ENCODE results near the gene LBR. TPM values are rescaled to one million over a fixed set of nuclear protein-coding genes. Genes with fewer than 3 reads are reported as not detected.

Gene LBR
- total RNA-seq, 4 donors from 2014 or later: 82.3 to 157 (median 85.1) TPM

DNA sequence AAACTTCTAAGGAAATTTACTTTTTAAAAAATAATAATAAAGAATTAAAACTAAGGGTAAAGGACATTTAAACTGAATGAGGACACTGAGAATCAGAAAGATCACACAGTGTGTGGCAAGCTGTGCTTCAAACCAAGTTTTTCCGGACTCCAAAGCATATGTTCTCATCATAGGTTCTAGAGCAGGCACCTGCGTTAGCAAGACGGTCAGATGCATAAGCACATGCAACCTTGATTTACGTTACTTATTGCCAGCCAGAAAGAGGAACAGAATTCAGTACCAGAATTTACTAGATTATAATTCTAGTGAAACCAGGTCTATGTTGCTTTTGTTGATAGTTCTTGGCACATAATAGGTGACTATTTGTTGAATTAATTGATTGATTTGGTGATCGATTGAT, 6.2 kb upstream of the LBR start:
- no peak for DNase-seq (ENCODE audit: extremely low spot score)
- H3K4me3 ChIP-seq: no peak overlapping the region
- H3K36me3 ChIP-seq: no peaks in the 10 kb centered on the region
- no peak overlapping the region for H3K27ac ChIP-seq (replicated peaks in 1 of 4)
- TF ChIP-seq POLR2AphosphoS5 (IDR thresholded peaks at IDR 0.05): no peak
- intact Hi-C loops (cut with DNase I): no loop called here
- no peaks in the 10 kb centered on the region for H3K9me3 ChIP-seq
- H3K4me1 ChIP-seq: peaks cover 0 to 17% (median 15%) of the 10 kb centered on the region in 4 donors
- 83% methylated on average over 5 of the region's 5 CpGs for WGBS
- no peaks in the 10 kb centered on the region for H3K27me3 ChIP-seq

DNA sequence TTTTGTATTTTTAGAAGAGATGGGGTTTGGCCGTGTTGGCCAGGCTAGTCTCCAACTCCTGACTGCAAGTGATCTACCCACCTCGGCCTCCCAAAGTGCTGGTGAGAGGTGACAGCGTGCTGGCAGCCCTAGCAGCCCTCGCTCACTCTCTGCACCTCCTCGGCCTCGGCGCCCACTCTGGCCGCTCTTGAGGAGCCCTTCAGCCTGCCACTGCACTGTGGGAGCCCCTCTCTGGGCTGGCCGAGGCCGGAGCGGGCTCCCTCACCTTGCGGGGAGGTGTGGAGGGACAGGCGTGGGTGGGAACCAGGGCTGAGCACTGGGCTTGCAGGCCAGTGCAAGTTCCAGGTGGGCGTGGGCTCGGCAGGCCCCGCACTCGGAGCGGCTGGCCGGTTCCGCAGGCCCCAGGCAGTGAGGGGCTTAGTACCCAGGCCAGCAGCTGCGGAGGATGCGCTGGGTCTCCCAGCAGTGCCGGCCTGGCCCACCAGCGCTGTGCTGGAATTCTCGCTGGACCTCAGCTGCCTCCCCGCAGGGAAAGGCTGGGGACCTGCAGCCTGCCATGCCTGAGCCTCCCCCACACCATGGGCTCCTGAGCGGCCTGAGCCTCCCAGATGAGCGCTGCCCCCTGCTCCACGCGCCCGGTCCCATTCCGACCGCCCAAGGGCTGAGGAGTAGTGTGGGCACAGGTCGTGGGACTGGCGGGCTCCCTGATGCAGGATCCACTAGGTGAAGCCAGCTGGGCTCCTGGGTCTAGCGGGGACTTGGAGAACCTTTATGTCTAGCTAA, 3.4 kb upstream of the LBR start:
- intact Hi-C loops (cut with DNase I): no loop called here
- Histone ChIP-seq H3K4me3 (no peak overlapping the region), H3K36me3 (no peaks in the 10 kb centered on the region), H3K27me3 (no peaks in the 10 kb centered on the region), H3K4me1 (peaks cover 9 to 16% (median 11%) of the 10 kb centered on the region in 4 donors), H3K9me3 (no peaks in the 10 kb centered on the region), H3K27ac (replicated peaks in 1 of 4) (no peak overlapping the region)
- no peak for DNase-seq (ENCODE audit: extremely low spot score)
- WGBS: 98% methylated on average over 19 of the region's 36 CpGs
- no peak for TF ChIP-seq EP300 (IDR thresholded peaks at IDR 0.05)
- TF ChIP-seq, protein P1, sequence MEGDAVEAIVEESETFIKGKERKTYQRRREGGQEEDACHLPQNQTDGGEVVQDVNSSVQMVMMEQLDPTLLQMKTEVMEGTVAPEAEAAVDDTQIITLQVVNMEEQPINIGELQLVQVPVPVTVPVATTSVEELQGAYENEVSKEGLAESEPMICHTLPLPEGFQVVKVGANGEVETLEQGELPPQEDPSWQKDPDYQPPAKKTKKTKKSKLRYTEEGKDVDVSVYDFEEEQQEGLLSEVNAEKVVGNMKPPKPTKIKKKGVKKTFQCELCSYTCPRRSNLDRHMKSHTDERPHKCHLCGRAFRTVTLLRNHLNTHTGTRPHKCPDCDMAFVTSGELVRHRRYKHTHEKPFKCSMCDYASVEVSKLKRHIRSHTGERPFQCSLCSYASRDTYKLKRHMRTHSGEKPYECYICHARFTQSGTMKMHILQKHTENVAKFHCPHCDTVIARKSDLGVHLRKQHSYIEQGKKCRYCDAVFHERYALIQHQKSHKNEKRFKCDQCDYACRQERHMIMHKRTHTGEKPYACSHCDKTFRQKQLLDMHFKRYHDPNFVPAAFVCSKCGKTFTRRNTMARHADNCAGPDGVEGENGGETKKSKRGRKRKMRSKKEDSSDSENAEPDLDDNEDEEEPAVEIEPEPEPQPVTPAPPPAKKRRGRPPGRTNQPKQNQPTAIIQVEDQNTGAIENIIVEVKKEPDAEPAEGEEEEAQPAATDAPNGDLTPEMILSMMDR (IDR thresholded peaks at IDR 0.05): no peak
- TF ChIP-seq POLR2A (IDR thresholded peaks at IDR 0.05; ENCODE audit: low read depth): no peak
- TF ChIP-seq POLR2AphosphoS5 (IDR thresholded peaks at IDR 0.05): no peak

DNA sequence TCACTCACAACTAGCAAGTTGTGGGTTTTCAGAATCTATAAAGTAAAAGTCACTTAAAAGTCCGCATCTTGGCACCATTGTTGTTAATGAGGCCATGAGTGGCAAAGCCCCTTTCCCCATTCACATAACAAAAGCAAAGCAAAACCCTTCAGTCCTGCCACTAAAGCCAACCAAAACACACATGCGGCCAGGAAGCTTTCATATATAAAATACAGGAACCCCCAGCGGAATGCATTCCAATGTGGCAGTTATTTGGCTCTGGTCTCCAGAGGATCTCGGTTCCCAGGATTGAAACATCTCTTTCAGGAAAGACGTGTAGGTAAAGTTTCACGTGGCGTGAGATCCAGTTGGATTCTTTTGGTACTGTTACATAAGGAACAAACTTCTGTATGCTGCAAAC, 2.5 kb upstream of the LBR start:
- no peaks in the 10 kb centered on the region for H3K9me3 ChIP-seq
- H3K27ac ChIP-seq (replicated peaks in 1 of 4): no peak overlapping the region
- H3K27me3 ChIP-seq: no peaks in the 10 kb centered on the region
- peaks cover 19 to 26% (median 20%) of the 10 kb centered on the region in 4 donors for H3K4me1 ChIP-seq
- no peaks in the 10 kb centered on the region for H3K36me3 ChIP-seq
- intact Hi-C loops (cut with DNase I): no loop called here
- whole genome bisulfite sequencing: 81% methylated on average over 7 of the region's 7 CpGs
- no peak for DNase-seq (ENCODE audit: extremely low spot score)
- TF ChIP-seq, protein P1 (IDR thresholded peaks at IDR 0.05): no peak
- no peak for TF ChIP-seq EP300 (IDR thresholded peaks at IDR 0.05)
- H3K4me3 ChIP-seq: no peak overlapping the region

DNA sequence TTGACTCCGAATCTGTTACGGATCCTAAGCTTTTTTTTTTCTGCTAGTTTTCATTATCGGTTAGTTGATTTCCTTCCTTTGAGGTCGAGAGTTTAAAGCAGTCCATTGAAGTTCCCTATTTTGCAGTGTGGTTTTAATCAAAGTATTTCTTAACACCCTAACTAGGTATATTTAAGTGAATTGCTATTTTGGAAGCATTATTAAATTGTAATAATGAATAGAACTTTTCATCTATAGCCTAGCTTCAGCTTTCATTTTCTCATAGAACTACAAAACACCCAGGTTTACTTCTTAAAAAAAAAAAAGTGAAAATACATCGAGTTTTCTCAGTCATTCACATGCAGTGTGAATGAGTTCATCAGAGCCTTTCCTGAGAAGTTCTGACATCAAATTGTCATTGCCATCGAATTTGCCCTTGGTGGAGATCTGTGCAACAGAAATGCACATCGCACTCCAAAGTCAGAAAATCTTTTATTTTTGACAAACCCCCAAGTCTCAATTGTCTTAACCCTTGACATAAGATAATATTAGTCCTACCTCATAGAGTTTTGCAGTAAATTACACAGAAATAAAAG, 1.1 kb upstream of the LBR start:
- WGBS: 24% methylated on average over 7 of the region's 7 CpGs
- TF ChIP-seq, protein P1 (IDR thresholded peaks at IDR 0.05): no peak
- no peak for TF ChIP-seq POLR2AphosphoS5 (IDR thresholded peaks at IDR 0.05)
- no peak for TF ChIP-seq EP300 (IDR thresholded peaks at IDR 0.05)
- TF ChIP-seq POLR2A (IDR thresholded peaks at IDR 0.05; ENCODE audit: low read depth): no peak
- intact Hi-C loops (cut with DNase I): no loop called here
- peak overlapping the region; percentile 93 to 98 (median 96) for H3K27ac ChIP-seq (replicated peaks in 1 of 4)
- no peak for DNase-seq (ENCODE audit: extremely low spot score)
- H3K36me3 ChIP-seq: no peaks in the 10 kb centered on the region
- H3K4me1 ChIP-seq: peaks cover 27 to 39% (median 34%) of the 10 kb centered on the region in 4 donors
- H3K27me3 ChIP-seq: no peaks in the 10 kb centered on the region
- H3K4me3 ChIP-seq: peak overlapping the region; percentile 83 to 98 (median 94)
- H3K9me3 ChIP-seq: no peaks in the 10 kb centered on the region

DNA sequence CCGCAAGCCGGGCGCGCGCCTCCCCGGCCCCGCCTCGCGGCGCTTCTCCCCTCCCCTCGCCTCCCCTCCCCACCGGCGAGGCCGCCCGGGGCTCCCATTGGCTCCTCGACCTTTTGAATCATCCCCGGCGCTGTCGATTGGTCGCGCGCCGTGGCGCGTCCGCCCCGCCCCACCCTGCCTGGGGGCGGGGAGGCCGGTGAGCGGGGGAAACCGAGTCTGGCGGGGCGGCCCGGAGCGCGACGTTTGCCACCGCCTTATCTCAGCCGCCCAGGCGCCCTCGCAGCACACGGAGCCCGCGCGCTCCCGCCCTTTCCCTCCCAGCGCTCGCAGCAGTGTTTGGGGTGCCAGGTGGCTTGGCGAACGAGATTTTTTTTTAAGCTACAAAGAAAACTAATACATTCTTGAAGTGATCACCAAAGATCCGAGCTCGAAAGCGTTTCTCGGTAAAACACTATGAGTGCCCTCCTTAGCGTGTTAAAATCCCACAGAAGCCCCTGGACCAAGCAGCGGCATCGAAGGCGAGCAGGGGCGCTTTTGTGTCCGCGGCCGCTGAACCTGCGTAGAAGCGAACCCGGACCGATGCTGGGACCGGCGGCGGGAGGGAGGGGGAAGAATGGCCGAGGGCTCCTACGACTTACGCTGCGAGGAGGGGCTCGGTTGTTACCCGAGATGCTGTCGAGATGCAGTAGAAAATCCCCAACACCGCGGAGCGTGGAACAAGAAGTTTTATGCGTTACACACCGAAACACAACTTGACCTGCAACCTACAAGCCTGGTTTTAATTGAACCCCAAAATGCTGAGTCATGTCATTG, 436 bp upstream of the LBR start:
- H3K4me3 ChIP-seq: peak overlapping the region; percentile 83 to 98 (median 94)
- no peaks in the 10 kb centered on the region for H3K27me3 ChIP-seq
- peak; percentile 97 for DNase-seq (ENCODE audit: extremely low spot score)
- peaks cover 30 to 46% (median 41%) of the 10 kb centered on the region in 4 donors for H3K4me1 ChIP-seq
- H3K36me3 ChIP-seq: peaks cover 0 to 3% (median 0%) of the 10 kb centered on the region in 4 donors
- TF ChIP-seq POLR2AphosphoS5 (IDR thresholded peaks at IDR 0.05): peak; percentile 83 to 96
- TF ChIP-seq, protein P1 (IDR thresholded peaks at IDR 0.05): no peak
- TF ChIP-seq EP300 (IDR thresholded peaks at IDR 0.05): no peak
- H3K9me3 ChIP-seq: no peaks in the 10 kb centered on the region
- WGBS: 1% methylated on average over 48 of the region's 81 CpGs
- peak overlapping the region; percentile 93 to 98 (median 96) for H3K27ac ChIP-seq (replicated peaks in 1 of 4)
- intact Hi-C loops (cut with DNase I): no loop called here

Measured in esophagus muscularis mucosa (tissue), 4 donors.